Lower lobe of right lung (tissue), 2 donors: ENCODE measurements around the gene HABP4. TPM values are rescaled to one million over a fixed set of nuclear protein-coding genes. Genes with fewer than 3 reads are reported as not detected.
"Not testable (repeated sequence)": the region's sequence is repeated elsewhere in the genome, so short reads cannot be mapped to it uniquely, and the experiment has no call there.

Experiments used
- ATAC-seq, 2 donors: fragments of 200-7000 bp; cut with Tn5 transposase; one replicate each; pipeline ENCODE4 v1.9.1; 2020 to 2022; ENCODE audit warnings: mild to moderate bottlenecking in 2 of 2, moderate library complexity in 2 of 2
- DNase-seq: peaks from one replicate; pipeline ENCODE4 v3.0.0-alpha.2; 2020
- H3K27ac ChIP-seq: fragments of 200-600 bp; one replicate; pipeline ENCODE4 v1.8.0; 2022
- H3K27me3 ChIP-seq: fragments of 200-600 bp; one replicate; pipeline ENCODE4 v1.8.0; 2022; ENCODE audit warnings: low read depth
- H3K36me3 ChIP-seq: fragments of 200-600 bp; one replicate; pipeline ENCODE4 v1.8.0; 2022; ENCODE audit warnings: mild to moderate bottlenecking
- H3K4me1 ChIP-seq: fragments of 200-600 bp; one replicate; pipeline ENCODE4 v1.8.0; 2022
- H3K4me3 ChIP-seq: fragments of 200-600 bp; one replicate; pipeline ENCODE4 v1.8.0; 2022; ENCODE audit warnings: mild to moderate bottlenecking
- H3K9me3 ChIP-seq: fragments of 200-600 bp; one replicate; pipeline ENCODE4 v1.8.0; 2022
- CTCF ChIP-seq: fragments of 200-600 bp; IDR thresholded peaks from one replicate; pipeline ENCODE4 v1.8.0; 2022; ENCODE audit warnings: antibody characterized with exemption, mild to moderate bottlenecking
- intact Hi-C: fragments of 100-400 bp; cut with DNase I; formaldehyde crosslinking; loops from one replicate; pipeline ENCODE4 v1.11.0; 2022
- total RNA-seq: library from RNA; stranded (reverse); fragmentation: NEBNext Ultra II Directional; extraction: Animal tissue kit (Norgen Biotek cat#: 25700); gene quantifications from one replicate; pipeline ENCODE4 v1.2.1, GENCODE V29; 2021
- donor health status: DM: no; HTN: yes; CAD: no; lungs with severe emphysema.

Gene HABP4
- total RNA-seq, 1 donor from 2014 or later: 9.8 TPM

GRCh38 chr9:96498796-96499195, 48.8 kb downstream of the HABP4 start:
- H3K4me3 ChIP-seq: no peak overlapping the region
- H3K27ac ChIP-seq: no peak overlapping the region
- ATAC-seq (no peak), DNase-seq (no peak)
- no peaks in the 10 kb centered on the region for H3K27me3 ChIP-seq
- H3K36me3 ChIP-seq: peaks cover 4% of the 10 kb centered on the region
- H3K4me1 ChIP-seq: no peaks in the 10 kb centered on the region
- intact Hi-C loops: no loop called here
- H3K9me3 ChIP-seq: no peaks in the 10 kb centered on the region
- no peak for TF ChIP-seq CTCF

DNA sequence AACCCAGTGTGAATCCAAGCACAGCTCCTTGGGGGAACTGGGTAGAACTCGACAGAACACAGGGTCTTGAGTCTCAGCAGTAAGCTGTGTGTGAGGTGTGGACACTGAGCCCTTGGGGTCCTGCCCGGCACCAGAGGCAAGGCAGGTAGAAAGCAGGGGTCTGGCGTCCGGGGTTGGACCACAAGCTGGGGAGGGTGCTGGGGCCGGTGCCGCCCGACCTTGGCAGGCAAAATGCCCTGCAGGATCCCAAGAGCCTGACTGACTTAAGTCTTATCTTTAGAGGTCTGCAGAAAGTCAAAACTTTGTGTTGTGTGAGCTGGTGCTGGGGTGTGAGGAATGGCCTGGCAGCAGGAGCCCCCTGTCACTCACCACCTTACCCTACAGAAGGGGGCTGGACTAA, 49.3 kb downstream of the HABP4 start:
- no peaks in the 10 kb centered on the region for H3K4me1 ChIP-seq
- ATAC-seq: no peak
- H3K4me3 ChIP-seq: no peak overlapping the region
- H3K27me3 ChIP-seq: no peaks in the 10 kb centered on the region
- peaks cover 8% of the 10 kb centered on the region for H3K36me3 ChIP-seq
- intact Hi-C loops: no loop called here
- H3K9me3 ChIP-seq: no peaks in the 10 kb centered on the region
- DNase-seq: no peak
- H3K27ac ChIP-seq: no peak overlapping the region
- TF ChIP-seq CTCF: no peak

DNA sequence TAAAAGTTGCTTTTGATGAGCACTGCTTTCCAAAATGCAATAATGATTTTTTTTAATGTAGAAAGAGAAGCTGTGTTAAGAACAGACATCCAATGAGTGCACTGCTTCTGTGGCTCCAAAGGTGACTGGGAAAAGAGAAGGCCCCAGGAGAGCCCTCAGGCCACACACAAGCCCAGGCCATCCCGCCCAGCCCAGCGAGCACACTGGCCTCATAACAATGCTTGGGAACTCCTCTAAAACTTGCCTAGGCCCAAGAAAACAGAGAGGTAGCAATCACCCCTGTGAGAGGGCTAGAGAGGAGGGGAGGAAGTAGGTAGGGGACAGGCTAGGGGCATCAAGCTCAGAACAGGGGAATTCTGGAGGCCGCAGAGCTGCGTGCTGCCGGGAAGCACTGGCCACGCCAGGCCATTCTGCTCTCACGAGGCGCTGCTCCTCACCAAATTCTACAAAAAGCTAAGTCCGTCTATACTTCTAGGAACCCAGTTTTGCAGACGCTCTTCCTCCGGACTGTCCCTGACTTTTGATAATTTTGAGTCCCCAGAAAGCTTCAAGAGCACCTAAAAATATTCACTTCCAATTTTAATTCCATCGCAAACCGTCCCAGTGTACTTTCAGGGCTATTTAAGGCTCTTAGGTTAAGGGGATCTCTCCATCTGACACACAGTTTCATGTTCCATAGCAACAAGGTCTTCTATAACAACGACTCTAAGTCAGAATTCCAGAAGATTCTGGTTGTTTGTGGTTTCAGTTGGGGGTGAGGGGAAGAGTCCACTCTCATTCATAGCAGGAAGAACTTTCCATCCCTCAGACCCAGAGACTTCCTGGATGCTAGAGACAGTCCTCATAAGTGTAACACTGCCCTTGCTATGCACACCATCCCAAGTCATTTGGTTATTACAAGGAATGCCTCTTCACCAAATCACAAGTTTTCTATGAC, 51.0 kb downstream of the HABP4 start:
- Histone ChIP-seq H3K4me3 (no peak overlapping the region), H3K27me3 (no peaks in the 10 kb centered on the region), H3K9me3 (no peaks in the 10 kb centered on the region), H3K36me3 (peaks cover 9% of the 10 kb centered on the region), H3K4me1 (no peaks in the 10 kb centered on the region), H3K27ac (no peak overlapping the region)
- ATAC-seq (no peak), DNase-seq (no peak)
- no peak for TF ChIP-seq CTCF
- intact Hi-C loops: no loop called here

GRCh38 chr9:96501633-96502538, 51.9 kb downstream of the HABP4 start:
- no peaks in the 10 kb centered on the region for H3K4me1 ChIP-seq
- H3K9me3 ChIP-seq: no peaks in the 10 kb centered on the region
- no peak overlapping the region for H3K4me3 ChIP-seq
- intact Hi-C loops: no loop called here
- H3K27ac ChIP-seq: no peak overlapping the region
- ATAC-seq (no peak), DNase-seq (no peak)
- no peaks in the 10 kb centered on the region for H3K27me3 ChIP-seq
- no peak for TF ChIP-seq CTCF
- H3K36me3 ChIP-seq: peaks cover 13% of the 10 kb centered on the region

DNA sequence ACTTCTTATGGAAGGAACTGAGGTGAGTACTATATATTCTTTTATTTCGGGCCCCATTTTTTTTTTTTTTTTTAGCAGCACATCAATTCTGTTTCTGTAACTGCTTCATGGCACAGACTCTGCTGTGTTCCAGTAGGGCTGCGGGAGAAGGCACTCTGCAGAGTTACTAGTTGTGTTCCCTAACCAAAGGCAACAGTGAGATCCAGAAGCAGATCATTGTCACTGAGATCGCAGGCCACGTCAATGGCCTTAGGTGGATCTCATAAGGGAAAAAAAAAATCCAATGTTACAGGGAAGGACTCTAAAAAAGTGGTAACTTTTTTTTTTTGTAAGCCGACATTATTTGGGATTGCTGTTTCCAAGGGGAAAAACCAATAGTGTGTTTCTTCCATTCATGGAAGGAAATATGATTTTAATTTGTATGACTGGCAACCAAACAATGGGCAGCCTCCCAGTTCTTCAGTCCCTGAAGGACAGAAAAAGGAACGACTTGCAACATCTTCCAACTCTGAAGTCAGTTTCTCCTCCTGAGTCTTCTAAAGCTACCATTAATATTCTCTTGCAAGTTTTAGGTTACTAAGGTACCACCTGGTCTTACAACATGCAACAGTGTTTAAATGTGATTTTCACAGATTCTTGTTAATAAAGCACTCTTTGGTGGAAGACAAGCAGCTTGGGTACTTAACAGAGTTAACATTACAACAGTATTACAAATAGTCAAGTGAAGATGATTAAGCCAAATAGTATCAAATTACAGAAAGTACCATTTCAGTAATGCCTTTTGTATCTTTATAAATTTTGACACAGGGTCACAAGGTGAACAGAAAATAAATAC, 52.8 kb downstream of the HABP4 start:
- Histone ChIP-seq H3K4me3 (no peak overlapping the region), H3K4me1 (no peaks in the 10 kb centered on the region), H3K27me3 (no peaks in the 10 kb centered on the region), H3K9me3 (no peaks in the 10 kb centered on the region), H3K27ac (no peak overlapping the region), H3K36me3 (peaks cover 13% of the 10 kb centered on the region)
- no peak for TF ChIP-seq CTCF
- intact Hi-C loops: no loop called here
- no peak for DNase-seq
- ATAC-seq: no peak

DNA sequence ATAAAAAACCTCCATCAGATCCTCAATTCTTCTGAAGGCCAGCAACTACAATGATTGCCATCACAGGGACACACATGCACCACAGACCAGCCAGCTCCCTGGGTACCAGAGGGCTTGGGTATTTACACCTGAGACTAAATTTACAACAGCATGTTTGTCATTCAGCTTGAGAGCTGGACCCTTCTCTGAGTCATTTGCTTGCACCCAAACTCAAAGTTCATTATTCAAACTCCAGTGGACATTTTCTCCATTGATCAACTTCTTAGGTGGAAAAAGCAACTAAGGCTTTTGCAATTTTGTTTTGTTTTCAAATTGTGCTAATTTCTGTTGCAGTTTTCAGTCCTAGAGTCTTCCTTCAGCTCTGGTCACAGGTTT, 53.4 kb downstream of the HABP4 start:
- H3K27me3 ChIP-seq, H3K4me3 ChIP-seq, ATAC-seq, H3K9me3 ChIP-seq, DNase-seq, H3K27ac ChIP-seq, H3K4me1 ChIP-seq, intact Hi-C loops: not testable (repeated sequence)
- peaks cover 13% of the 10 kb centered on the region for H3K36me3 ChIP-seq
